HL-60 (cell line): Measurements from ENCODE around the gene BSND.

ENCODE experiments used
- POLR2AphosphoS5 ChIP-seq: IDR thresholded peaks from 2 replicates; pipeline ENCODE4 v1.6.1; 2012; ENCODE audit warnings: low read depth
- TF ChIP-seq, protein P1 (sequence below): IDR thresholded peaks from one replicate; pipeline ENCODE4 v1.5.1; 2011; ENCODE audit warnings: low read length, control low read depth, inconsistent platforms; ENCODE audit not compliant: insufficient read depth

DNA sequence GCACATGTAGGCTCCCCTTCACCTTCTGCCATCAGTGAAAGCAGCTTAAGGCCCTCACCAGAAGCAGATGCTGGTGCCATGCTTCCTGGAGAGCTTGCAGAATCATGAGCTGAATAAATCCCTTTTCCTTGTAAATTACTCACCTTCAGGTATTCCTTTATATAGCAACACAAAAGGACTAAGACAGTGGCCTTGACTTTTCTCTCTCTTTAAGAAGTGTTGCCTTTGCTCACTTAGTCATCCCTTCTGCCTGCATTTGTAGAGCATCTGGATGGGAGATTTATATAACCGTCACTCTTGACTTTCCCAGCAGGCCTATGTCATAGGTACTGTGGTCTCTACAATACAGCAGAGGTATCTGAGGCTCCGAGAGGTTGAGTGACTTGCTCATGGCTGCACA lies 44.3 kb downstream of the BSND start:
- TF ChIP-seq, protein P1, sequence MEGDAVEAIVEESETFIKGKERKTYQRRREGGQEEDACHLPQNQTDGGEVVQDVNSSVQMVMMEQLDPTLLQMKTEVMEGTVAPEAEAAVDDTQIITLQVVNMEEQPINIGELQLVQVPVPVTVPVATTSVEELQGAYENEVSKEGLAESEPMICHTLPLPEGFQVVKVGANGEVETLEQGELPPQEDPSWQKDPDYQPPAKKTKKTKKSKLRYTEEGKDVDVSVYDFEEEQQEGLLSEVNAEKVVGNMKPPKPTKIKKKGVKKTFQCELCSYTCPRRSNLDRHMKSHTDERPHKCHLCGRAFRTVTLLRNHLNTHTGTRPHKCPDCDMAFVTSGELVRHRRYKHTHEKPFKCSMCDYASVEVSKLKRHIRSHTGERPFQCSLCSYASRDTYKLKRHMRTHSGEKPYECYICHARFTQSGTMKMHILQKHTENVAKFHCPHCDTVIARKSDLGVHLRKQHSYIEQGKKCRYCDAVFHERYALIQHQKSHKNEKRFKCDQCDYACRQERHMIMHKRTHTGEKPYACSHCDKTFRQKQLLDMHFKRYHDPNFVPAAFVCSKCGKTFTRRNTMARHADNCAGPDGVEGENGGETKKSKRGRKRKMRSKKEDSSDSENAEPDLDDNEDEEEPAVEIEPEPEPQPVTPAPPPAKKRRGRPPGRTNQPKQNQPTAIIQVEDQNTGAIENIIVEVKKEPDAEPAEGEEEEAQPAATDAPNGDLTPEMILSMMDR = no peak
- TF ChIP-seq POLR2AphosphoS5 = no peak
